ENCODE results near the gene USP34. TPM values are rescaled to one million over a fixed set of nuclear protein-coding genes. Genes with fewer than 3 reads are reported as not detected.

The USP34 gene
- total and polyA plus RNA-seq, 2 of the 8 experiments (the other 6 are each of a cell fraction or from before 2014, with no cell fraction given) = 56.7 to 91.7 TPM

- no peak overlapping the region for H3K18ac ChIP-seq (ENCODE audit: extremely low read depth, low read length)
- no peak overlapping the region for H3K23ac ChIP-seq (ENCODE audit: insufficient read length)
- peaks cover 0 to 21% (median 5%) of the 10 kb centered on the region in 4 experiments; a peak in 4 of 8 replicates for H3K36me3 ChIP-seq (ENCODE audit: control insufficient read depth in 2 of 4, insufficient read depth in 4 of 4, low read length in 3 of 4)
- H3K27ac ChIP-seq (ENCODE audit: low read depth, low read length) = no peak overlapping the region
- H3K9me3 ChIP-seq (ENCODE audit: insufficient read depth in 2 of 2, low read depth in 1 of 2, low read length in 1 of 2) = no peaks in the 10 kb centered on the region
- no peak overlapping the region for H3K4ac ChIP-seq (replicated peaks; ENCODE audit: insufficient read length, low read depth, low read length)
- H2BK12ac ChIP-seq (ENCODE audit: low read depth, low read length) = no peak overlapping the region
- H4K8ac ChIP-seq (ENCODE audit: extremely low read depth, insufficient read depth, low read length) = no peak overlapping the region
- no peak overlapping the region for H3K4me3 ChIP-seq (ENCODE audit: extremely low read depth in 1 of 4, insufficient read depth in 2 of 4, low read depth in 3 of 4, low read length in 4 of 4)
- H3K4me1 ChIP-seq (replicated peaks in 1 of 4; ENCODE audit: control insufficient read depth in 3 of 4, insufficient read depth in 4 of 4, low read length in 3 of 4) = no peaks in the 10 kb centered on the region
- H2BK15ac ChIP-seq (ENCODE audit: low read length) = no peak overlapping the region
- H3K56ac ChIP-seq (replicated peaks; ENCODE audit: insufficient read length, low read depth, low read length) = no peak overlapping the region
- no peak overlapping the region for H2AFZ ChIP-seq (ENCODE audit: low read length)
- H3K79me2 ChIP-seq (ENCODE audit: control insufficient read depth in 1 of 2, insufficient read depth in 2 of 2, low read length in 2 of 2) = peaks cover 0 to 18% of the 10 kb centered on the region in 2 experiments; a peak in 2 of 4 replicates
- no peak overlapping the region for H3K9ac ChIP-seq (replicated peaks in 1 of 4; ENCODE audit: extremely low read depth in 1 of 4, low read depth in 3 of 4, low read length in 3 of 4)
- no peak overlapping the region for H2AK5ac ChIP-seq (ENCODE audit: low read depth, low read length)
- CTCF ChIA-PET (ENCODE audit: partially characterized antibody) = interaction anchor here (2.2 kb wide), 1 partner anchor 21 kb away, joined by 14 read pairs; no protein-coding TSS in a partner anchor
- no peaks in the 10 kb centered on the region for H4K20me1 ChIP-seq (replicated peaks in 1 of 2; ENCODE audit: control insufficient read depth in 1 of 2, insufficient read depth in 2 of 2, low read length in 2 of 2)
- no peaks in the 10 kb centered on the region for H3K27me3 ChIP-seq (replicated peaks in 1 of 4; ENCODE audit: control insufficient read depth in 3 of 4, extremely low read depth in 1 of 4, insufficient read depth in 3 of 4, low read length in 3 of 4)
- H2BK20ac ChIP-seq (ENCODE audit: low read length) = no peak overlapping the region
- no peak overlapping the region for H3K14ac ChIP-seq (ENCODE audit: insufficient read length)
- no peak overlapping the region for H2BK120ac ChIP-seq (replicated peaks; ENCODE audit: low read depth, low read length)
- POLR2A ChIA-PET (ENCODE audit: partially characterized antibody) = no interaction called here
- no peak overlapping the region for H4K5ac ChIP-seq (ENCODE audit: insufficient read length, low read depth, low read length)
- no peak overlapping the region for H4K91ac ChIP-seq (replicated peaks; ENCODE audit: insufficient read length, low read length)
- FAIRE-seq (no peak), DNase-seq (ENCODE audit: low read depth in 1 of 2, low spot score in 2 of 2) (no peak)
- no peaks in the 10 kb centered on the region for H3K23me2 ChIP-seq (ENCODE audit: low read depth, low read length)
- H3K4me2 ChIP-seq (ENCODE audit: insufficient read depth in 1 of 2, low read depth in 2 of 2, low read length in 2 of 2) = no peak overlapping the region
- H3K79me1 ChIP-seq (ENCODE audit: low read depth, low read length) = no peaks in the 10 kb centered on the region; the same call in none of the 2 replicates
- WGBS, 2 experiments (ENCODE audit: extremely low coverage in 1 of 2, insufficient coverage in 1 of 2, insufficient read length in 1 of 2, insufficient replicate concordance in 2 of 2, low coverage in 1 of 2, low lambda C conversion rate in 2 of 2, missing lambda C conversion rate in 1 of 2) = 86% methylated on average over 2 of the region's 2 CpGs; no CpG with 5 or more reads in 1 of the 2 experiments
- H2BK5ac ChIP-seq (ENCODE audit: low read depth, low read length) = no peak overlapping the region
- TF ChIP-seq CTCF (IDR thresholded peaks at IDR 0.05; ENCODE audit: control extremely low read depth in 1 of 3, insufficient read depth in 1 of 3, low read depth in 1 of 3, low read length in 3 of 3) (no peak), SP4 (IDR thresholded peaks at IDR 0.05; ENCODE audit: low read length) (no peak), GABPA (IDR thresholded peaks at IDR 0.05; ENCODE audit: borderline replicate concordance, insufficient read depth, low read length) (no peak), ASH2L (IDR thresholded peaks at IDR 0.05; ENCODE audit: low read length) (no peak), KDM4A (IDR thresholded peaks at IDR 0.05; ENCODE audit: low read depth, low read length, severe bottlenecking) (no peak), NANOG (IDR thresholded peaks at IDR 0.05; ENCODE audit: insufficient read depth, low read depth, low read length, poor library complexity, severe bottlenecking) (no peak), RFX5 (IDR thresholded peaks at IDR 0.05; ENCODE audit: borderline replicate concordance, low read depth, low read length) (no peak), SIX5 (IDR thresholded peaks at IDR 0.05; ENCODE audit: low read depth, low read length) (no peak), CREB1 (IDR thresholded peaks at IDR 0.05) (no peak), MAFK (IDR thresholded peaks at IDR 0.05; ENCODE audit: low read depth, low read length) (no peak), SP2 (IDR thresholded peaks at IDR 0.05; ENCODE audit: low read length) (no peak), SIN3A (conservative IDR thresholded peaks at IDR 0.05 in 1 of 2, IDR thresholded peaks at IDR 0.05 in 1 of 2; ENCODE audit: low read depth in 1 of 2, low read length in 2 of 2) (no peak)
Observed at GRCh38 chr2:61405813-61406212, 65.1 kb downstream of the USP34 start.

All from H1 (cell line).